NT2/D1 (cell line): ENCODE data around the gene KIN.

Experiments
- SUZ12 ChIP-seq: IDR thresholded peaks from 2 replicates; pipeline ENCODE4 v1.6.1; 2011; ENCODE audit not compliant: insufficient read length, insufficient read depth; ENCODE audit errors: extremely low read depth
- ZNF274 ChIP-seq: IDR thresholded peaks from 2 replicates; pipeline ENCODE4 v1.6.1; 2011; ENCODE audit warnings: mild to moderate bottlenecking, low read depth, low read length

DNA sequence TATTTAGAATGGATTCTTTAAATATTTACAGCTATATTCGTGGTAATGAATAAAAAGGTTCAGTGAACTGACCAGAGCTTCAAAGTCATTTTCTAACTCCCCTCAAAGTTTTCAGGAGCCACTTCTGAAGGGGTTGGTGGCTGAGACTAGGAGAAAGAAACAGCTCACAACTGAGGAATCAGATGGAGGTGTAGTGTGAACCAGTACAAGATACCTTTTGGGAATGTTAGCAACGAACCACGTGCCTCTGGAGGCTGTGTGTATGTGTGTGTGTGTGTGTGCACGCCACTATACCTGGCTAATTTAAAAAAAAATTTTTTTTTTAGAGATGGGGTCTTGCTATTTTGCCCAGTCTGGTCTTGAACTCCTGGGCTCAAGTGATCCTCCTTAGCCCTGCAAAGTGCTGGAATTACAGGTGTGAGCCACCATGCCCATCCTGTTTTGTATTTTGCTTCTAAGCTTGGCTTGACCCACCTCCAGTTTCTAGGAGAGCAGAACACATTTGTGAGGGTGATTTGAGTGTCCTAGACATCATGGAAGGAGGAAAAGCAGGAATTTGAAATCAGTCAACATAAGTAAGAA, 21.0 kb upstream of the KIN start:
- TF ChIP-seq SUZ12, result no peak
- TF ChIP-seq ZNF274, result no peak
